Medulla oblongata (tissue), 1 donor: ENCODE measurements around the gene PKDCC.

Experiments used
- DNase-seq: peaks from one replicate; pipeline ENCODE4 v3.0.0-alpha.2; 2015; ENCODE audit errors: extremely low spot score

The PKDCC gene

DNA sequence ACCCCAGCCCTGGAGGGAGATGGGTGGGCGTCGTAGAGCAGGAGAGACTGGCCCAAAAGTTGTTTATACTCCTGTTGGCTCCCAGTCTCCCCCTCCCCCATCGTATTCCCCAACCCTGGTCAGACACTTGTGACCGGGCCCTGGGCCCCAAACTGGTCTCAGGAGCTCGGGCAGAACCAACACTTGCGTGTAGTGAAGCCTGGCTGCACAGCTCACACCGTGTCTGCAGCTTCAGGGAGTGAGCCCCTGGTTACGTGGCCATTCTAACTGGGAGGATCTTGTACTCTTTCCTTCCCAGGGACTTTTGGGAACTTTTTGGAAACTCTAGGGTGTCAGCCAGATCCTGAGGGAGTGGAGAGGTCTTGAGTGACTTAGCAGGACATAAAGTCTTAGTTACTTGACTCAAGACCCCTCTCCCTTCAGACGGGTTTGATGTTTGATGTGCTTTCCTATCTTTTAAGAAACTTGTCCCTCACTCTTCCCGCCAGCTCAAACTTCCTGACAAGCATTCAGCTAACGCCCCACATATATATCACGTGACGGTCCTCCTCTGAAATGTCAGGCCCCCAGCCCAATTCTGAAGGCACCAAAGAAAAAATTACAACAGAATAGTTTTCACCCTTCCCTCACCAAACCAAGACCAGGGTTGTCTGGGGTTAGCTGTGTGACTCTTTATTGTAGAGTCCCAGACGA is 2.3 kb downstream of the PKDCC start:
- DNase-seq = no peak

DNA sequence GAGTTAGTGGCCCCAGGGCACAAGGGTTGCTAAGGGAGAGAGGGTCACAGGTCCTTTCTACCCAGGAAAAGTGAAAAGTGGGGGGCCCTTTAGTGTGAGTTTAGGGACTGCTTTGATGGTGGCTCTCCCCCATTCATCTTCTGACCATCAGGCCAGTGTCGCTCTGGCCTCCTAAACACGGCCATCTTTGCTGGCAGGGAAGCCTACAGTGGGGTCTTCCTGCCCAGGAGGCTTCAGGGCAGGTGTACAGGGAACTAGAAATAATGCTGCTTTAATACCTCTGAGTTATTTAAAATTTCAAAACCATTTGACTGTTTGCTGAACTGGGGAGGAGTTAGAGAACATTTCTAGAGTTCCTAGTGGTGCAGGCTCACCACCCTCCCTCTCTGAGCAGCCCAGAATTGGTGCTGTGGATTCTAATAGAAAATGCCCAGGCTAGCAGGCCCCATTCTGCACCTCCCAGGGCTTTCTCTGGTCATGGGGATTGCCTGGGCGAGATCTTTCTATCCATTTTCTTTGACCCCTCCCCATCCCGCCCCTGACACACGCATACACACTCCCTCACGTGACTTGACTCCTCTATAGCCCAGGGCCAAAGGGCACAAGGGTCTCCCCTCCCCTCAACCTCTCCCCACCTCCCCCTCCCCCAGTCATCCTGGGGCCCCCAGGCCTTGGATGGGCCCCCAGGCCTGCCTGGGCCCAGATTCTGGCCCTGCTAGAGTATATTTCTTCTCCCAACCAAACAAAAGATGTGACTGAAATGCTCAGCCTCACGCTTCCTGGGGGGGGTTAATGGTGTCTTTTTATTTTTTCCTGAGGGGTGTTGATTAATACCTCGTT is 3.1 kb downstream of the PKDCC start:
- no peak for DNase-seq

DNA sequence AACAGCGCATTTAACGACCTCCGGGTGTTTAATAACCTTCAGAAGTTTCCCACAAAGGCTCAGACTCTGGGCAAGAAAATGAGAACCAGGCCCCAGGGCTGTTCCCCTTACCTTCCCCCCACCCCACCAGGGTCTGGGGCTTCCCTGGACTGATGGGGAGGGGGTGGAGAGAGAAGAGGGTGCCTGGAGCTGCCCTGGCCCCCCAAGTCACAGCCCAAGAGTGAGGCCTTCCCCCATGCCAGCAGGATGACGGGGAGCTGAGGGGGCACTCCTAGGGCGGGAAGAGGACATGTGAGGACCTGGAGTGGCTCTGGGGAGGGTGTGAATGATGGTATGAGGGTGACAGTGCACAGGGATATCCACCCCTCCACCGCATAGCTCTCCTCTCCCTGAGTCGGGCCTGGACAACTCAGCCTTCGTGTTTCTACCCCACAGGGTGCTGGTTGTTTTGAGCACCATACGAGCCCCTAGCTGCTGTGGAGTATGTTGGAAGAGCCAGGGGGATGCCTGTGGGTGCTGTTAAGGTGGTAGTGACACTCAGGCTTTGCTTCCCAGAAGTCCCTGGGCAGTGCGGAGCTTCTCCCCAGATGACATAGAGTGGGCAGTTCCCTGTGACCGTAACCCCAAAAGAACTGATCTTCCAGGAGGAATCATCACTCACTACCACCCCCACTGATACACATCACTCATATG is 3.9 kb downstream of the PKDCC start:
- DNase-seq = no peak

DNA sequence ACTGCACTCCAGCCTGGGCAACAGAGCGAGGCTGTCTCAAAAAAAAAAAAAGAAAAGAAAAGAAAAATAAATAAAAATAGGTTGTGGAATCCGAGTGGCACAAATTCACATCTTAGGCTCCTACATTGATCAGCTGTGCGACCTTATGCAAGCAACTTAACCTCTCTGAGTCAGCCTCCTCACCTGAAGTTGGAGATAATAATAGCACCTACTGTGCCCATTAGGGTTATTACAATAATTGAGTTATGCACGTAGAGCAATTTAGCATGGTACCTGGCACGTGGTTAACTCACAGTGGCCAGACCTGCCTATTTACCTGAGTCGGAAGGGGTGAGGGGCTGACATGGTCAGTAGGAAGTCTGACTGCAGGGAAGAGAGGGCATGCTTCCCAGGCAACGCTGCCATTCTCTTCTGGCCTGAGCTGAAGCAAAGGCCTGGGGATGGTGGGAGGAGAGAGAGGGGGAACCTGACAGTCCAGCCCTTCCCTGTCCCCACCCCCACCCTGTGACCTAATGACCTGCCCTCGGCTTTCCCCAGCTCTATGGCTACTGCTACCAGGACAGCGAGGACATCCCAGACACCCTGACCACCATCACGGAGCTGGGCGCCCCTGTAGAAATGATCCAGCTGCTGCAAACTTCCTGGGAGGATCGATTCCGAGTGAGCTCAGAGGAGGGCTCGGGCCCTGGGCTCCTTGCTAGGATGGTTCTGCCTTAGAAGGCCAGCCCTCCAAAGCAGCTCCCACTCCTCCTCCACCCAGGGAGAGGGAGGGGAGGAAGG is 5.1 kb downstream of the PKDCC start:
- no peak for DNase-seq

DNA sequence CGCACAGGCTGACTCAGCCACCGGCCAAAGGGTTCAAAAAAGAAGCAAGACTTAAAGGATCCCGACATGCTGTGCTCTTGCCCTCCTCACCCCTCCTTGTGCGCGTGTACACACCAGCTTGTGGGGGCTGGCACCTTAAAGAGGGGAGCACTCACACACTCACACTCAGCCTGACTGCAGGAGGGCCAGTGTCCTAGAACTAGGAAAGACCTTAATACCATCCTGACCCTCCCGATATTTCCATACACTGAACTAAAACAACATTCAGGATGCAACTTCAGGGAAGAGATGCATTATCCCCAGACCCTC is 5.6 kb downstream of the PKDCC start:
- DNase-seq = no peak

DNA sequence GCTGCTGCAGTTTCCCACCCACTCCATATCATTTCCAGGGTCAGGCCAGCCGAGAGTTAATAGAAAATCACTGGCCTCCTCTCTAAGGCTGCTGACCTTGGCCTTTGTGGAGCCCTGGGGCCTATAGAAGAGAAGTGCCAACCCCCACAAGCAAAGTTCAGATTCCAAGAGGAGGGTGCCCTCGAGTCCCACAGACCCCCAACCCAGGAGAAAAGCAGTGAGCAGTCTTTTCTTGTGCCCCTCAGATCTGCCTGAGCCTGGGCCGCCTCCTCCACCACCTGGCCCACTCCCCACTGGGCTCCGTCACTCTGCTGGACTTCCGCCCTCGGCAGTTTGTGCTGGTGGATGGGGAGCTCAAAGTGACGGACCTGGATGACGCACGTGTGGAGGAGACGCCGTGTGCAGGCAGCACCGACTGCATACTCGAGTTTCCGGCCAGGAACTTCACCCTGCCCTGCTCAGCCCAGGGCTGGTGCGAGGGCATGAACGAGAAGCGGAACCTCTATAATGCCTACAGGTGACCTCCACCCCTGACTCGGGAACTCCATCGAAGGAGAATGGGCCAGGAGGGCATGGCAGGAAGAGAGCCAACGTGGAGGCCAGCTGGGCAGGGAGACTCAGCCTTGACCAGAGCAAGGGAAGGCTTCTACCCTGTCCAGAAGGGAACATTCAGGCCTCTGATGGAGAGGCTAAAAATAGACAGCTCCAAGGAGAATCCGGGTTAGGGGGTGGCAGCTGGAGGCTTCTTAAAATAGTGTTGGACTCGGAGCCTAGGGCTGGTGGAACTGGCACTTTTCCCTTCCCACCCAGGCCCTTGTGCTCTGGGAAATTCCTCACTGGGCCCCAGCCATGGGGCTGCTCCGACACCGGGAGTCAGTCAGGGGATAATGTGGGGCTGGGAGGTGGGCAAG is 6.2 kb downstream of the PKDCC start:
- DNase-seq = peak; percentile 67

DNA sequence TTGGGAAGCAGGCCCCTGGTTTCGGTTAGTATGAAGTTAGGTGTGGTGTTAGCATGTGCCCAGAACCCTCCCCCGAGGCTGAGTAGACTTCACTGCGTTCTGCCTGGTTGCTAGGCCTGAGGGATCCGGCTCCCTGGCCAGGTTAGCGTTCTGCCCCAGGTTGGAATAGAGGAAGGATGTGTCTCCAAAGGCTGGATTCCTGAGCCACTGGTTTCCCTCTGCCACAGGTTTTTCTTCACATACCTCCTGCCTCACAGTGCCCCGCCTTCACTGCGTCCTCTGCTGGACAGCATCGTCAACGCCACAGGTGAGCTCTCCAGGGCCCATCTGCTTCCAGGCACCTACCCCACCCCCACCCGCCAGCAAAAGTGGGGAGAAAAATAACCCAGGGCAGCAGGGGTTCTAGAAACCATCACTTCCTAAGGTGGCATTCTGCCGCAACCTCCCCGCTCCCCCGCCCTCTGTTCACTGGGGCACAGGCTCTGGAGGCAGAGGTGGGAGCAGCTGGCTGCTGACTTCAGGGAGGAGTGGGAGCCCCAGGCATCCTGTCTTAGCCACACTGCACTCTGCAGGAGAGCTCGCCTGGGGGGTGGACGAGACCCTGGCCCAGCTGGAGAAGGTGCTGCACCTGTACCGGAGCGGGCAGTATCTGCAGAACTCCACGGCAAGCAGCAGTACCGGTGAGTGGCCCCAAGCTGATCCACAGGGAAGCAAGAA is 7.1 kb downstream of the PKDCC start:
- no peak for DNase-seq

DNA sequence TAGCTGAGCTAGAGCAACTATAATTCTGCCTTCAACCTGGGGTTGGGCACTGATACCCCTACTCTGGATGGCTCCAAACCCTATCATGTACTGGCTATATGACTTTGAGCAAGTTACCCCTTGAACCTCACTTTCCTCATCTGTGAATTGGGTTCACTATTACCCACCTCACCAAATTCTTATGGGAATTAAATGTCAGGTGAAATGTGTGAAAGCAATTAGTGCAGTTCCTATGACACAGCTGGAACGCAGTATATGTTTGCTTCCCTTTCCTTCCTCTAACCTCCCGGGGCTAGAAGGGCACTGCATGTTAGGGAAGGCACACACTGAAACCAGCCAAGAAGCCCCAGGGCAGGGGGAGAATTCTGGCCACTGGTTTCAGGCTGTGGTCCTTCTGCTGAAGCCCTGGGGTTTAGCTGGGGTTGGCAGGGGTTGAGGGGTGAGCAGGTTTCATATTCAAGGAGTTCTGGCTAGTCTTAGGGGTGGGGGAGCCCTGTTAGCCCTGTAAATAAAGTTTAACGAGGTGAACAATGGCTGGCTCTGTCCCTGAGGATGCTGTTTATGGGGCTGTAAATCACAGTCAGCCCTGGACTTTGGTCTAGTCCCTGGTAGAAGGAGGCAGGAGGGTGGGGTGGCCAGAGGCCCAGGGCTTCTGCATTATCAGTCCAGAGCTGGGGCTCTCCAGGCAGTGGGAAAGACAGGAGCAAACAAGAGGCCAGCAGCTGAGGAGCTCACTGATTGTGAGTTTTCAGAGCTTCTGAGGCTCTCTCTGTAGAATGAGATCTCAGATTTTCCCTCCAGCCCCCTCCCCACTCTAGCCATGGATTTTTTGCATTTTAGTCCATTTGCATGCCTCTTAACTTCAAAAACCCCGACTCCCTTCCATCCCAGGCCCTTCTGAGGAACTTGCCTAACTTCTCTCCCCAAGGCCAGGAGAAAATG is 8.0 kb downstream of the PKDCC start:
- no peak for DNase-seq

DNA sequence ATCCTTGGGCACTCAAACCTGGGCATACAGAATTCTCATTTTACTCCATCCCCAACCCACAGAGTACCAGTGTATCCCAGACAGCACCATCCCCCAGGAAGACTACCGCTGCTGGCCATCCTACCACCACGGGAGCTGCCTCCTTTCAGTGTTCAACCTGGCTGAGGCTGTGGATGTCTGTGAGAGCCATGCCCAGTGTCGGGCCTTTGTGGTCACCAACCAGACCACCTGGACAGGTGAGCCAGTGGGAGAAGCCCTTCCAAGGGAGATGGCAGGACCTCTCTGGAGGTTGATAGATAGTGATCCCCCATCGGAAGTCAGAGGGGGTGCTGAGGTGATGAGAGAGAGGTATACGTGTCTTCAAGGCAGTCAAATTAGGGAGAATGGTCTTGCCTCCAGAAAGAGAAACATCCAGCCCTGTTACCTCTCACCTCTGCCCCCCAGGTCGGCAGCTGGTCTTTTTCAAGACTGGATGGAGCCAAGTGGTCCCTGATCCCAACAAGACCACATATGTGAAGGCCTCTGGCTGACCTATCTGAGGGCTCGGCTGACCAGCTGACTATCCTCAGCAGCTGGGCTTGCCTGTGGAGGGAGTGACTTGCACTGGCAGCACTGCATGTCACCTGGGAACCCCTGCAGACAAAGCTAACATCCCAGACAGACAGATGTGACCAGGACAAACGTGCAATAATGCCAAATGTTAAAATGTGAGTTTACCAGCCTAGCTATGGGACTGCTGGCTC is 9.5 kb downstream of the PKDCC start:
- no peak for DNase-seq

DNA sequence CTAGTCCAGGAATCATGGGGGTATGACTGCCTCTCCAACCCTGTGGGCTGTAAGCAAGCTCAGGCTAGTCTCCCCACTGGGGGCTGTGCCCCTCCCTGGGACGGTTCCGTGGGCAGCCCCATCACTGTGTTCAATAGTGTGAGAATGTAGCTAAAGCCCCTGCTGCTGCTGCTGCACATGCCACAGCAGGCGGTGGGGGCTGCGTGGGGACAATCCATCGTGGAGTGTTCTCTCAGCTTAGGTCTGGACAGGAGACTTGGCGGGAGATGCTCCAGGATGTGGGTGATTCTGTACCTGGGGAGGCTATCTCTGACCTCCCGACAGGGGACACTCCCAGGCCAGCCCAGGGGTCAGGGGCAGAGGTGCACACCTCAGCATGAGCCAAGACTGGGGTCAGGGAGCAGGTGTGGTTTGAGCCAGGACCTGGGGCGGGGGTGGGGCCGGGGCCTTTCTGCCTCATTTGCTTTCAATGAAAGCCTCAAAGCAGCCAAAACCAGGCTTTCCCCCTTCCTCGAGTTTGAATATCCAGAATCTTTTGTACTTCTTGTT is 10.2 kb downstream of the PKDCC start:
- DNase-seq = no peak

DNA sequence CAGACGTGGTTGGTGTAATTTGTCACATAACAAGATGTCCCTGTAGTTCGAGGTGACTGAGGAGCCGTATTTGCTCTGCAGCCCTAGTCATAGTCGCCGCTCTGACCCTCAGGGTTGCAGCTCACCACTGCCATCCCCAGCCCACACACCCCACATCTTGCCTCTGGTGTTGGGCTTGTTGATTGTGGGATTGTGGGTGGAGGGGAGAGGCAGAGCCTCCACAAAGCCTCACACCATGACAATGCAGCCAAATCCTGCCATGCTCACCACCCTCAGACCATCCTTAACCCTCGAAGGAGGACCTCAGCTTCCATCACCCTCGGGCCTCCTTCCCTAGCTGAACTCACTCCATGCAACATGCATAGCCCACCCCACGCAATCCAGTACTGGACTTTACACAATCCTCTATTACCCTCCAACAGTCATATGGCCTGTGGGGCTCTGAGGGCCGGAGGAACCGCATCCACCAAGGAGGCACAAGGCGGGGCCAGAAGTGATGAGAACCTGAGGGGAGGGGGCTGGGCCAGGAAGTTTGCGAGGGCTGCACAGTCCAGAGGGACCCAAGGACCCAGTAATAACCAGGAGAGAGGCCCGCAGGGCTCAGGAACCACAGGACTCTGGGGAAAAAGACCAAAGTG is 11.6 kb downstream of the PKDCC start:
- no peak for DNase-seq

DNA sequence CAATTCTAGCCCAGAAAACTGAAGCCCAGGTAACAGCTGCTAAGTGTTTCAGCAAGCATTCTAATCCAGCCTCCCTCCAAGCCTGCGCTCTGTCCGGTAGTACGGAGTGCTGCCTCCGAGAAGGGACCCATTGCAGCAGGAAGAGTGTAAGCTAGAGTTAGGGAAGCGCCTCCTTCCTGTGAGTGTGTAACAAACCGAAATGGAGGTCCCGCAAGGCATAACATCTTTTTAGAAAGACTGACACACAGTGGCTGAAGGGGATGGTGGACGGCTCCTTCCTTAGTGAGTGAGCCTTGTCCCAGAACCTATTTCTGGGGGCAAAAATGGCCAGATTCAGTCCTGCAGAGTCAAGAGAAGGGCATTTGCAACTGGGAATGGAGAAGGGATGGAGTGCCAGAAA is 12.2 kb downstream of the PKDCC start:
- DNase-seq = no peak

DNA sequence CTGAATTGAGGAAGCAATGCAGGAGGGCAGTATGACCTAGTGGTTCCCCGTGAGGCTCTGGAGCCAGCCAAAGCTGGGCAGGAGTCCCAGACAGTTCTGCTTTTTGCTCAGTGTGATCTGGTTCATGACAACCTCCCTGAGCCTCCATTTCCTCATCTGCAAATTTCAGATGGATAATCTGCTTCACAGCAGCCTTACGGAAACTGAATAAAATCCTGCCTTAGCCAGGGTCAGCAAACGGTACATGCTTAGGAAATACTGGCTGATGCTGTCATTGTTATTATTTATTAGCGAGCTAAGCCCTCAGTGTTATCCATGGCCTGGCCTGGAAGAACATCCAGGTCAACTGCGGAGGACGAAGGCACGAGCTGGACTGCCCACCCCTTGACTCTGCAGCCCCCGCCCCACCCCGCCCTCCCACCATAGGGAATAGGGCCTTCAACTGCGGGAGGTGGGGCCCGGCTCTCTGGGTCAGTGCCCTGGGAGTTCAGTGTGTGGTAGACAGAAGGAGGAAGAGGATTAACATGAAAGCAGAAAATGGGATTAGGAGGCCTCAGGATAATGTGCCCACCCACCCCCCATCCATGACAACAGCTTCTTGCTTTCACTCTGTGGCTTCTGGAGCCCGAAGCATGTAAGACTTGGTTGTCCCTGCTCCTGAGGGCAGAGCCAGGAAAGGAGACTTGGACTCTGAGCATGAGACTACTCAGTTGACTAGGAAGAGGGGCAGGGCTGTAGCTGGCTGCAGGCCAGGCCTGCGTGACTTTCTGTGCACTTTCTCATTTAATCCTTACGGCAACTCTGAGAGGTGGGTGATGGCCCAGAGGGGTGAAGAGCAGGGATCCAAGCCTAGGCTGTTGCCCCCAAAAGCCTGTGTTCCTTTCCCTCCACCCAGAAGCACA is 13.1 kb downstream of the PKDCC start:
- DNase-seq = peak; percentile 75

DNA sequence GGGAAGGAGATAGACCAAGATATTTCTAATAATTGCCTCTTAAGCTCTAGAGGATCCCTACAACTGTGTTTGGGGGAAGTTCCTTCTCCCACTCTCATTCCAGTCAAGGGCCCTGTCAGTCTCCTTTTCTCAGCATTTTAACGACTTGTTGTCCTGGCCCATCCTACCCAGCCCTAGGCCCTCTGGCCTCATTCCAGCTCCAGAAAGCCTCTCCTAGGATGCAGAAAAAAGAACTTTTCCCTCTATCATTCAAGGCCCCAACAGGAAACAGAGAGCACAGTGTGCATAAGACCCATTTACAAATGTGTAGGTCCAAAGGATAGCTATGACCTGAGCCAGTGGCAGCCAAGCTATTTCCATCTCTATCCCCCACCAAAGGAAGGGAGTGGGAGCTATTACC is 14.0 kb downstream of the PKDCC start:
- DNase-seq = no peak

DNA sequence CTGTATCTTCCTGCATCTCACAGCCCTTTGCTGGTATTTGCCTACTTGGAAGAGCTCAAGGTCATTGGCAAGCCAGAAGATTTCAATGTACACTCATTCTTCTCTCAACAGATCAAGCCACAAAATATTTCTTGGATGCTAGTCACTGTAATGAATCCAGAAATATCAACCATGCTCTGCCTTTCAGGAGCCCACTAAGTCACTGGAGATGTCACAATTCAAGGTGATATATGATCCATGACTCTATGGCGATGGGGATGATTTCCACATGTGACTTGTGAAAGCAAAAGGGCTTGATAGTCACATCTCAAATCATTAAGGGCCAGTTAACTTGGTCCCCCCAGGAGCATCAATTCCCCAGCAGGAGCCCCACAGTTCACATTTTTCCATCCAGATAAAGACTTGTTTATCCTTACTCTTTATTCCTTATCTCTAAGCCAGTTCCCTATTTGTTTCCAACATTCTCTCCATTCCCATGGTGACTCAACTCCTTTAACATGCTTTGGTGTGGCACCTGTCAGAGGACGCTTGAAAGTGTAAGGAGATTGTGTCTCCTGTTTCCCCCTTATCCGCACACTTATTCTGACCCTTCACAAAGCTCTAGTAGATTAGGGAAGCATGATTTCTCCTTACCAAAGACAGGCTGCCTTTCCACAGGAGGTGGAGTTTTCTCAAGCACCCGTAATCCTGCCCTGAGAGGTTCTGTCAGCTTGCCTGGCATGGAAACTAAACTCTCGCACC is 15.8 kb downstream of the PKDCC start:
- DNase-seq = no peak

DNA sequence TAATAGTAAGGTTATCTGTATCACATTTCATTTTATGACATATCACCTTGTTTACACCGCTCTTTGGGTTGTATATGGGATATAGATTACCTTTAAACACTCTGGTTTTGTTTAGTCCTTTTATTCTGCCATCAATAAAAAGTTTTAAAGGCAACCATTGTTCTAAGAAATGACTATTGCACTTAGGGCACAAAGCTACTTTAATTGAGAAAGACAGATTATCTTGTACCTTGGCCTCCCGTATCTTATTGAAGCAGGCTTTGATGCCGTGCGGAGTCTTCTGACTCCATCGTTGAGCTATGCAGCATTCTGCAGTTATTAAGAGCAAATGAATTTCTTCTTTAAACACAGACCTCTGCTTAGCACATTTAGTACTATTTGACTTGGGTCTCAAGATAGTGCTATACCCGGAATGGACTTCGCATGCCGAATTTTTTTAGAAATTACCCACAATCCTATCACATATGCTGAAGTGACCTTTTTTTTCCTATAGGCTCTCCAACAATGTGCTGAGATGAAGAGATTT is 16.7 kb downstream of the PKDCC start:
- DNase-seq = no peak
